Spleen (tissue), 11 donors: ENCODE data around the gene FN3K. TPM values are rescaled to one million over a fixed set of nuclear protein-coding genes. Genes with fewer than 3 reads are reported as not detected.

Experiments
- DNase-seq: peaks from one replicate; pipeline ENCODE4 v3.0.0-alpha.2; 2020
- H3K27ac ChIP-seq, 8 donors: fragments of 200-600 bp; sonication (generic) in 7 of 8; 1 replicate in 4 of 8; 2 replicates in 4 of 8; pipeline versions ENCODE4 v1.5.0 to v1.8.0; 2016 to 2021; ENCODE audit warnings: inconsistent platforms in 4 of 8, mild to moderate bottlenecking in 4 of 8, moderate library complexity in 1 of 8
- H3K27me3 ChIP-seq, 7 donors: fragments of 200-600 bp; sonication (generic) in 6 of 7; replicated peaks in 1 of 7; 1 replicate in 4 of 7; 2 replicates in 3 of 7; pipeline versions ENCODE4 v1.5.0 to v1.8.0; 2016 to 2021; ENCODE audit warnings: inconsistent platforms in 3 of 7, mild to moderate bottlenecking in 1 of 7
- H3K36me3 ChIP-seq, 6 donors: fragments of 200-600 bp; sonication (generic) in 5 of 6; 1 replicate in 4 of 6; 2 replicates in 2 of 6; pipeline versions ENCODE4 v1.5.0 to v1.8.0; 2016 to 2021; ENCODE audit warnings: inconsistent platforms in 2 of 6
- H3K4me1 ChIP-seq, 6 donors: fragments of 200-600 bp; sonication (generic) in 5 of 6; 1 replicate in 3 of 6; 2 replicates in 3 of 6; pipeline versions ENCODE4 v1.5.0 to v1.8.0; 2016 to 2021; ENCODE audit warnings: inconsistent platforms in 3 of 6
- H3K4me3 ChIP-seq, 8 donors: fragments of 200-600 bp; sonication (generic) in 7 of 8; 1 replicate in 4 of 8; 2 replicates in 4 of 8; pipeline versions ENCODE4 v1.5.0 to v1.8.0; 2016 to 2021; ENCODE audit warnings: inconsistent platforms in 4 of 8, mild to moderate bottlenecking in 4 of 8, moderate library complexity in 2 of 8
- H3K9me3 ChIP-seq, 8 donors: fragments of 200-600 bp; sonication (generic) in 7 of 8; 1 replicate in 4 of 8; 2 replicates in 4 of 8; pipeline versions ENCODE4 v1.5.0 to v1.8.0; 2016 to 2021; ENCODE audit warnings: inconsistent platforms in 4 of 8
- CTCF ChIP-seq, 11 experiments: fragments of 200-600 bp in 7 of 11; fragments of 450-650 bp in 4 of 11; sonication (generic) in 4 of 11; IDR thresholded peaks in 8 of 11; conservative IDR thresholded peaks in 3 of 11; 1 replicate in 7 of 11; 2 replicates in 4 of 11; pipeline versions ENCODE4 v1.4.0 to v1.8.0; 2016 to 2021; ENCODE audit warnings: antibody characterized with exemption in 11 of 11, inconsistent platforms in 4 of 11, mild to moderate bottlenecking in 1 of 11
- POLR2A ChIP-seq, 3 donors: fragments of 450-650 bp; IDR thresholded peaks; one replicate each; pipeline ENCODE4 v1.5.1; 2017; ENCODE audit warnings: antibody characterized with exemption in 3 of 3, mild to moderate bottlenecking in 1 of 3
- POLR2AphosphoS5 ChIP-seq, 3 donors: sonication (generic); formaldehyde crosslinking; IDR thresholded peaks; one replicate each; pipeline ENCODE4 v1.5.1; 2017; ENCODE audit warnings: antibody characterized with exemption in 3 of 3
- WGBS, 5 donors: extraction: QIAGEN DNeasy Blood & Tissue Kit in 3 of 5; methylation state at CpG; one replicate each; pipeline versions ENCODE4 v1.1.5 to v1.1.7; 2013 to 2018; 5-methylcytosine and 5-hydroxymethylcytosine counted together
- intact Hi-C: fragments of 100-400 bp; cut with DNase I; formaldehyde crosslinking; loops from one replicate; pipeline ENCODE4 v1.15.0; 2023; ENCODE audit warnings: low total_unique reads
- polyA plus RNA-seq, 3 donors: library from polyadenylated mRNA; stranded (reverse); fragments of 200-250 nt; gene quantifications; one replicate each; pipeline ENCODE4 v1.2.1, GENCODE V29; 2013
- total RNA-seq, 7 donors: library from RNA; depleted of rRNA in 3 of 7; stranded (reverse); fragments of >200 nt in 3 of 7; fragmentation: NEBNext Ultra II Directional in 4 of 7; extraction: Animal tissue kit (Norgen Biotek cat#: 25700) in 4 of 7; gene quantifications; one replicate each; pipeline versions ENCODE4 v1.1.0 to v1.2.1, GENCODE V29; 2016 to 2021
- donor health status: healthy with polysubstance abuse.
- donor health status: DM: no; HTN: no; CAD: no; lungs with moderate emphysema.
- donor health status: DM: no; HTN: no; CAD: no.
- donor health status: Bipolar disorder and iron deficiency.
- donor health status: healthy.
- donor health status: DM: no; HTN: no; CAD: no.
- donor health status: DM: yes; HTN: yes; CAD: no.

Gene FN3K
- total and polyA plus RNA-seq, 10 donors, result 1.4 to 14.1 (median 6.3) TPM

GRCh38 chr17:82709676-82710498, 25.5 kb upstream of the FN3K start:
- H3K27ac ChIP-seq, result no peak overlapping the region
- no peak overlapping the region for H3K4me3 ChIP-seq
- H3K36me3 ChIP-seq, result no peaks in the 10 kb centered on the region
- H3K9me3 ChIP-seq, result no peaks in the 10 kb centered on the region
- intact Hi-C loops, result no loop called here
- TF ChIP-seq CTCF (IDR thresholded peaks at IDR 0.05 in 8 of 11, conservative IDR thresholded peaks at IDR 0.05 in 3 of 11), result no peak
- H3K27me3 ChIP-seq, result peaks cover 0 to 15% (median 0%) of the 10 kb centered on the region in 7 donors
- H3K4me1 ChIP-seq, result peaks cover 0 to 12% (median 5%) of the 10 kb centered on the region in 6 donors
- no peak for DNase-seq
- WGBS, 5 donors, result 84 to 93% (median 93%) methylated on average over 8 to 25 of the region's 25 CpGs

GRCh38 chr17:82710499-82711232, 24.7 kb upstream of the FN3K start:
- peaks cover 0 to 15% (median 0%) of the 10 kb centered on the region in 7 donors for H3K27me3 ChIP-seq
- intact Hi-C loops, result no loop called here
- no peak for DNase-seq
- TF ChIP-seq CTCF (IDR thresholded peaks at IDR 0.05 in 8 of 11, conservative IDR thresholded peaks at IDR 0.05 in 3 of 11), result no peak
- TF ChIP-seq POLR2AphosphoS5 (IDR thresholded peaks at IDR 0.05), result no peak
- TF ChIP-seq POLR2A (IDR thresholded peaks at IDR 0.05), result no peak
- H3K4me3 ChIP-seq, result no peak overlapping the region
- H3K9me3 ChIP-seq, result no peaks in the 10 kb centered on the region
- no peaks in the 10 kb centered on the region for H3K36me3 ChIP-seq
- 77 to 84% (median 81%) methylated on average over 29 of the region's 29 CpGs for WGBS, 5 donors
- H3K27ac ChIP-seq, result no peak overlapping the region
- peaks cover 1 to 18% (median 8%) of the 10 kb centered on the region in 6 donors for H3K4me1 ChIP-seq

GRCh38 chr17:82713071-82713723, 22.2 kb upstream of the FN3K start:
- H3K4me1 ChIP-seq, result peaks cover 15 to 33% (median 26%) of the 10 kb centered on the region in 6 donors
- 84 to 91% (median 88%) methylated on average over 35 of the region's 35 CpGs for WGBS, 5 donors
- DNase-seq, result no peak
- peaks cover 0 to 15% (median 0%) of the 10 kb centered on the region in 7 donors for H3K27me3 ChIP-seq
- TF ChIP-seq POLR2A (IDR thresholded peaks at IDR 0.05), result no peak
- no peak for TF ChIP-seq CTCF (IDR thresholded peaks at IDR 0.05 in 8 of 11, conservative IDR thresholded peaks at IDR 0.05 in 3 of 11)
- TF ChIP-seq POLR2AphosphoS5 (IDR thresholded peaks at IDR 0.05), result no peak
- H3K36me3 ChIP-seq, result no peaks in the 10 kb centered on the region
- peak overlapping the region in 3 of 8 donors; percentile 7 to 43 (median 24) for H3K27ac ChIP-seq
- intact Hi-C loops, result no loop called here
- no peak overlapping the region for H3K4me3 ChIP-seq
- H3K9me3 ChIP-seq, result no peaks in the 10 kb centered on the region
